IMR-90 (cell line): ENCODE measurements around the gene TSEN15. TPM values are rescaled to one million over a fixed set of nuclear protein-coding genes. Genes with fewer than 3 reads are reported as not detected.
A peak's percentile ranks its signal among the peaks of the same experiment; 100 is the strongest.

Experiments used
- ATAC-seq: fragments of 200-7000 bp; cut with Tn5 transposase; 2 replicates; pipeline ENCODE4 v1.9.1; 2020; ENCODE audit warnings: low read depth, mild to moderate bottlenecking, moderate library complexity
- BruUV-seq: library from RNA; stranded (reverse); fragments of 400-500 nt; replicated peaks from 2 replicates; lab custom pipeline; 2021; lab: Mats Ljungman, UMichigan
- CTCF ChIA-PET: fragments of 300-600 bp; formaldehyde crosslinking; extraction: SDS; loops from one replicate; lab custom pipeline; 2021; ENCODE audit warnings: antibody characterized with exemption; lab: Yijun Ruan, JAX
- POLR2A ChIA-PET: fragments of 300-600 bp; sonication (Branson Sonifier 250); formaldehyde crosslinking; loops from one replicate; lab custom pipeline; 2022; ENCODE audit warnings: antibody characterized with exemption; ENCODE audit not compliant: unreplicated experiment; lab: Charles Lee
- DNase-seq: peaks from one replicate; pipeline ENCODE4 v3.0.0; 2013
- H2AFZ ChIP-seq: replicated peaks from 2 replicates; pipeline ENCODE3; 2013; ENCODE audit warnings: low read length, mild to moderate bottlenecking; ENCODE audit not compliant: poor library complexity
- H2AK5ac ChIP-seq: 2 replicates; pipeline ENCODE4 v1.6.1; 2013; ENCODE audit warnings: low read depth, low read length, inconsistent platforms
- H2AK9ac ChIP-seq: replicated peaks from 2 replicates; pipeline ENCODE3; 2013; ENCODE audit warnings: mild to moderate bottlenecking, low read depth, low read length, moderate library complexity; ENCODE audit not compliant: poor library complexity
- H2BK120ac ChIP-seq: 2 replicates; pipeline ENCODE4 v1.6.1; 2013; ENCODE audit warnings: low read depth, low read length, inconsistent platforms
- H2BK15ac ChIP-seq: 3 replicates; pipeline ENCODE4 v1.6.1; 2013; ENCODE audit warnings: low read depth, low read length, inconsistent platforms
- H2BK20ac ChIP-seq: 2 replicates; pipeline ENCODE4 v1.6.1; 2013; ENCODE audit warnings: low read depth, mild to moderate bottlenecking, inconsistent platforms, low read length, moderate library complexity
- H2BK5ac ChIP-seq: 2 replicates; pipeline ENCODE4 v1.6.1; 2013; ENCODE audit warnings: mild to moderate bottlenecking, low read depth, low read length, inconsistent platforms; ENCODE audit not compliant: poor library complexity, severe bottlenecking
- H3K14ac ChIP-seq: replicated peaks from 2 replicates; pipeline ENCODE4 v1.6.1; 2013; ENCODE audit warnings: low read depth, low read length, inconsistent platforms
- H3K18ac ChIP-seq: 2 replicates; pipeline ENCODE4 v1.6.1; 2013; ENCODE audit warnings: low read depth, low read length, control low read depth
- H3K23ac ChIP-seq: 2 replicates; pipeline ENCODE4 v1.6.1; 2013; ENCODE audit warnings: low read depth, low read length, inconsistent platforms
- H3K27ac ChIP-seq: 2 replicates; pipeline ENCODE4 v1.5.1; 2013; ENCODE audit warnings: mild to moderate bottlenecking, control low read depth, low read length; ENCODE audit not compliant: insufficient read depth
- H3K27me3 ChIP-seq: 2 replicates; pipeline ENCODE4 v1.6.1; 2013; ENCODE audit warnings: low read length; ENCODE audit not compliant: control insufficient read depth, insufficient read depth
- H3K36me3 ChIP-seq: 2 replicates; pipeline ENCODE4 v1.6.1; 2013; ENCODE audit warnings: low read length, mixed read lengths; ENCODE audit not compliant: control insufficient read depth, insufficient read depth
- H3K4ac ChIP-seq: 2 replicates; pipeline ENCODE4 v1.6.1; 2013; ENCODE audit warnings: low read depth, low read length, inconsistent platforms
- H3K4me1 ChIP-seq: 2 replicates; pipeline ENCODE4 v1.6.1; 2013; ENCODE audit warnings: low read length, mixed read lengths; ENCODE audit not compliant: control insufficient read depth, insufficient read depth
- H3K4me2 ChIP-seq: 2 replicates; pipeline ENCODE4 v1.6.1; 2013; ENCODE audit warnings: low read depth, mild to moderate bottlenecking, control low read depth, low read length, moderate library complexity
- H3K4me3 ChIP-seq: 2 replicates; pipeline ENCODE4 v1.5.1; 2013; ENCODE audit warnings: low read depth, mild to moderate bottlenecking, control low read depth, low read length, moderate library complexity; ENCODE audit not compliant: insufficient read depth
- H3K56ac ChIP-seq: 2 replicates; pipeline ENCODE4 v1.6.1; 2013; ENCODE audit warnings: low read length, inconsistent platforms; ENCODE audit not compliant: insufficient read depth; ENCODE audit errors: extremely low read depth
- H3K79me1 ChIP-seq, 2 experiments: 2 replicates each; pipeline ENCODE4 v1.6.1; 2013; ENCODE audit warnings: low read length in 2 of 2, inconsistent platforms in 1 of 2, low read depth in 1 of 2
- H3K9ac ChIP-seq: 2 replicates; pipeline ENCODE4 v1.6.1; 2013; ENCODE audit warnings: low read depth, low read length, control low read depth
- H3K9me1 ChIP-seq: 2 replicates; pipeline ENCODE4 v1.6.1; 2013; ENCODE audit warnings: low read length, inconsistent platforms; ENCODE audit not compliant: insufficient read depth
- H3K9me3 ChIP-seq: 2 replicates; pipeline ENCODE4 v1.6.1; 2013; ENCODE audit warnings: low read length; ENCODE audit not compliant: control insufficient read depth, insufficient read depth
- H4K20me1 ChIP-seq: 2 replicates; pipeline ENCODE4 v1.6.1; 2013; ENCODE audit warnings: low read length, inconsistent platforms; ENCODE audit not compliant: insufficient read depth
- H4K5ac ChIP-seq: 2 replicates; pipeline ENCODE4 v1.6.1; 2013; ENCODE audit warnings: mild to moderate bottlenecking, low read depth, low read length, control low read depth
- H4K8ac ChIP-seq, 2 experiments: 2 replicates each; pipeline ENCODE4 v1.6.1; 2013; ENCODE audit warnings: low read depth in 2 of 2, low read length in 2 of 2, control low read depth in 1 of 2, inconsistent platforms in 1 of 2
- H4K91ac ChIP-seq: 2 replicates; pipeline ENCODE4 v1.6.1; 2013; ENCODE audit warnings: low read depth, low read length, inconsistent platforms; ENCODE audit not compliant: insufficient read depth
- BHLHE40 ChIP-seq: fragments of 150-350 bp; IDR thresholded peaks from 2 replicates; pipeline ENCODE4 v1.6.1; 2016; ENCODE audit warnings: mild to moderate bottlenecking, low read depth, low read length
- CEBPB ChIP-seq: IDR thresholded peaks from 2 replicates; pipeline ENCODE4 v1.6.1; 2012; ENCODE audit warnings: low read depth, low read length, improper control_type of control experiment
- CHD1 ChIP-seq: IDR thresholded peaks from 2 replicates; pipeline ENCODE4 v1.6.1; 2012; ENCODE audit warnings: low read depth, low read length, improper control_type of control experiment
- FOS ChIP-seq: fragments of 150-350 bp; IDR thresholded peaks from 2 replicates; pipeline ENCODE4 v1.6.1; 2016; ENCODE audit warnings: low read depth, low read length
- MAFK ChIP-seq: IDR thresholded peaks from 2 replicates; pipeline ENCODE4 v1.6.1; 2012; ENCODE audit warnings: low read depth, low read length, improper control_type of control experiment
- MAZ ChIP-seq: IDR thresholded peaks from 2 replicates; pipeline ENCODE4 v1.6.1; 2012; ENCODE audit warnings: low read depth, mild to moderate bottlenecking, low read length, improper control_type of control experiment, moderate library complexity, borderline replicate concordance
- MXI1 ChIP-seq: IDR thresholded peaks from 2 replicates; pipeline ENCODE4 v1.6.1; 2012; ENCODE audit warnings: low read depth, mild to moderate bottlenecking, low read length, moderate library complexity, borderline replicate concordance
- NFE2L2 ChIP-seq: fragments of 150-350 bp; IDR thresholded peaks from 2 replicates; pipeline ENCODE4 v1.6.1; 2016; ENCODE audit warnings: low read depth, mild to moderate bottlenecking, low read length
- POLR2A ChIP-seq: IDR thresholded peaks from 2 replicates; pipeline ENCODE4 v1.6.1; 2012; ENCODE audit warnings: mild to moderate bottlenecking, low read depth, low read length
- RAD21 ChIP-seq: IDR thresholded peaks from 2 replicates; pipeline ENCODE4 v1.6.1; 2012; ENCODE audit warnings: low read length, improper control_type of control experiment
- RCOR1 ChIP-seq: IDR thresholded peaks from 2 replicates; pipeline ENCODE4 v1.6.1; 2012; ENCODE audit warnings: mild to moderate bottlenecking, low read length, improper control_type of control experiment; ENCODE audit not compliant: insufficient replicate concordance
- RFX5 ChIP-seq: IDR thresholded peaks from 2 replicates; pipeline ENCODE4 v1.8.0; 2012; ENCODE audit warnings: low read depth, mild to moderate bottlenecking, low read length, moderate library complexity
- SMC3 ChIP-seq: fragments of 150-350 bp; IDR thresholded peaks from 2 replicates; pipeline ENCODE4 v1.6.1; 2016; ENCODE audit warnings: low read depth, mild to moderate bottlenecking, antibody characterized with exemption, low read length, moderate library complexity
- WGBS, 2 experiments: methylation state at CpG; one replicate each; pipeline versions ENCODE4 v1.1.5 to v1.1.7; 2013; ENCODE audit warnings: missing lambda C conversion rate in 2 of 2; ENCODE audit not compliant: insufficient read length in 1 of 2; ENCODE audit errors: extremely low coverage in 2 of 2; 5-methylcytosine and 5-hydroxymethylcytosine counted together
- dilution Hi-C: fragments of 300-500 bp; cut with HindIII; formaldehyde crosslinking; loops from one replicate; pipeline ENCODE4 v1.14.3; 2018; ENCODE audit warnings: low sequenced_read_pairs; ENCODE audit not compliant: unreplicated experiment
- in situ Hi-C: fragments of 300-500 bp; cut with MboI; formaldehyde crosslinking; loops from 3 replicates; pipeline ENCODE4 v1.14.3; 2019; ENCODE audit warnings: low sequenced_read_pairs, inconsistent platforms, mixed read lengths
- intact Hi-C: fragments of 100-400 bp; cut with micrococcal nuclease; formaldehyde crosslinking; loops from 2 replicates; pipeline ENCODE4 v1.10.0; 2022
- polyA plus RNA-seq, 3 experiments: library from polyadenylated mRNA; depleted of rRNA; stranded (reverse); fragments of >200 nt; gene quantifications; 2 replicates each; pipeline ENCODE4 v1.2.3, GENCODE V29; 2012; ENCODE audit warnings: low replicate concordance in 1 of 3
- total RNA-seq: library from RNA; depleted of rRNA; stranded (reverse); fragments of >200 nt; gene quantifications from 2 replicates; pipeline ENCODE4 v1.2.3, GENCODE V29; 2012
- TF ChIP-seq, protein P1 (sequence below): fragments of 150-350 bp; IDR thresholded peaks from 2 replicates; pipeline ENCODE4 v1.6.1; 2017; ENCODE audit warnings: mild to moderate bottlenecking, antibody characterized with exemption, low read length, low read depth
- TF ChIP-seq, protein P2 (sequence below): fragments of 150-350 bp; IDR thresholded peaks from 2 replicates; pipeline ENCODE4 v1.6.1; 2016; ENCODE audit warnings: low read depth, mild to moderate bottlenecking, low read length, moderate library complexity, borderline replicate concordance

The TSEN15 gene
- total and polyA plus RNA-seq, 2 of the 4 experiments (the other 2 are of a cell fraction), result 32.4 to 45.0 TPM

DNA sequence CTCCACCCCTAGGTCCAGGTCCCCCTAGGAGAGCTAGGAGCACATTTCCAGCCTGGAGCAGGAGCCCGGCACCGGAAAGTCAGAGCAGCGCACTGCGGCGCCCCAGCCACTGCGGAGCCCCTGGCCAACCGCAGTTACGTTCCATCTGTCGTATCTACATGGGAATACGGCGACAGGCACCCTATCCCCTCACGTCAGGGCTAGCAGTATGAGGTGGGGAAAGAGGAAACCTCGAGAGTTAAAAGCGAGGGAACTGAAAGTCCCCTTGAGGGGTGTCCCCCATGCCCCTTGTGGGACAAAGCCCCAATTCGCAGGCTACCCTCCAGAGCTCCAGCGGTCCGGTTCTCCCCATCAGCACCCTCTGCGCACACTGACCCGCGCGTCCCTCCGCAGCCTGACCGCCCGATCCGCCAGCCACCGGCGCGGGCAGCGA lies 15.0 kb upstream of the TSEN15 start:
- Histone ChIP-seq H3K27ac (no peak overlapping the region), H2AK9ac (peak overlapping the region; percentile 60), H3K9ac (peak overlapping the region; percentile 41; the same call in 1 of the 2 replicates), H3K4me2 (peak overlapping the region; percentile 87), H4K91ac (no peak overlapping the region), H2AFZ (peak overlapping the region; percentile 95), H3K36me3 (no peaks in the 10 kb centered on the region), H3K79me1 (peaks cover 0 to 10% of the 10 kb centered on the region in 2 experiments; a peak in 1 of 4 replicates), H4K5ac (no peak overlapping the region; the same call in 1 of the 2 replicates), H2BK20ac (0 out of 2 replicates have a peak overlapping the region, but pooled peaks have one; percentile 24), H4K8ac (peak overlapping the region in 1 of 2 experiments; percentile 11; a peak in 2 of 4 replicates), H3K9me3 (no peaks in the 10 kb centered on the region), H3K4me3 (peak overlapping the region; percentile 96), H3K4me1 (peaks cover 9% of the 10 kb centered on the region), H3K14ac (peak overlapping the region; percentile 55; the same call in 1 of the 2 replicates), H2AK5ac (no peak overlapping the region; the same call in 1 of the 2 replicates), H2BK5ac (peak overlapping the region; percentile 5), H2BK120ac (peak overlapping the region; percentile 32; the same call in 1 of the 2 replicates), H3K23ac (0 out of 2 replicates have a peak overlapping the region, but pooled peaks have one; percentile 45), H2BK15ac (peak overlapping the region; percentile 37; the same call in 2 of the 3 replicates), H3K27me3 (no peaks in the 10 kb centered on the region; the same call in 1 of the 2 replicates), H3K18ac (no peak overlapping the region), H3K56ac (no peak overlapping the region), H3K9me1 (peaks cover 9% of the 10 kb centered on the region; the same call in 1 of the 2 replicates), H4K20me1 (no peaks in the 10 kb centered on the region), H3K4ac (peak overlapping the region; percentile 54)
- POLR2A ChIA-PET, result no interaction called here
- DNase-seq (no peak), ATAC-seq (peak; percentile 48)
- intact Hi-C loops (no loop called here), in situ Hi-C loops (loop anchor here (10.0 kb wide), 1 partner anchor 92 kb away; no protein-coding TSS in a partner anchor), dilution Hi-C loops (no loop called here)
- CTCF ChIA-PET, result interaction anchor here (0.7 kb wide), 1 partner anchor 362 kb away, joined by 3 read pairs; no protein-coding TSS in a partner anchor
- WGBS, 2 experiments, result 1% methylated on average over 20 of the region's 29 CpGs; no CpG with 5 or more reads in 1 of the 2 experiments
- BruUV-seq, result no TSS peak
- TF ChIP-seq, protein P1, sequence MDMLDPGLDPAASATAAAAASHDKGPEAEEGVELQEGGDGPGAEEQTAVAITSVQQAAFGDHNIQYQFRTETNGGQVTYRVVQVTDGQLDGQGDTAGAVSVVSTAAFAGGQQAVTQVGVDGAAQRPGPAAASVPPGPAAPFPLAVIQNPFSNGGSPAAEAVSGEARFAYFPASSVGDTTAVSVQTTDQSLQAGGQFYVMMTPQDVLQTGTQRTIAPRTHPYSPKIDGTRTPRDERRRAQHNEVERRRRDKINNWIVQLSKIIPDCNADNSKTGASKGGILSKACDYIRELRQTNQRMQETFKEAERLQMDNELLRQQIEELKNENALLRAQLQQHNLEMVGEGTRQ, result no peak
- TF ChIP-seq NFE2L2 (no peak), RFX5 (no peak), RCOR1 (no peak), RAD21 (no peak), CEBPB (no peak), SMC3 (no peak), FOS (no peak), POLR2A (no peak), BHLHE40 (no peak), MAFK (no peak), CHD1 (no peak), MAZ (no peak), MXI1 (no peak)
- TF ChIP-seq, protein P2, sequence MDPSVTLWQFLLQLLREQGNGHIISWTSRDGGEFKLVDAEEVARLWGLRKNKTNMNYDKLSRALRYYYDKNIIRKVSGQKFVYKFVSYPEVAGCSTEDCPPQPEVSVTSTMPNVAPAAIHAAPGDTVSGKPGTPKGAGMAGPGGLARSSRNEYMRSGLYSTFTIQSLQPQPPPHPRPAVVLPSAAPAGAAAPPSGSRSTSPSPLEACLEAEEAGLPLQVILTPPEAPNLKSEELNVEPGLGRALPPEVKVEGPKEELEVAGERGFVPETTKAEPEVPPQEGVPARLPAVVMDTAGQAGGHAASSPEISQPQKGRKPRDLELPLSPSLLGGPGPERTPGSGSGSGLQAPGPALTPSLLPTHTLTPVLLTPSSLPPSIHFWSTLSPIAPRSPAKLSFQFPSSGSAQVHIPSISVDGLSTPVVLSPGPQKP, result no peak
